Keratinocyte (primary cell): Measurements from ENCODE around the gene S1PR4.

Source experiments
- CTCF ChIP-seq, 3 experiments: IDR thresholded peaks in 1 of 3; conservative IDR thresholded peaks in 1 of 3; optimal IDR thresholded peaks in 1 of 3; 2 replicates in 2 of 3; 3 replicates in 1 of 3; pipeline versions ENCODE3 to v1.5.1; 2011; ENCODE audit warnings: low read length in 3 of 3, mild to moderate bottlenecking in 3 of 3, moderate library complexity in 2 of 3, control low read depth in 1 of 3, inconsistent platforms in 1 of 3; ENCODE audit not compliant: insufficient read depth in 2 of 3; ENCODE audit errors: extremely low read depth in 1 of 3
- EZH2 ChIP-seq: IDR thresholded peaks from one replicate; pipeline ENCODE4 v1.6.1; 2012; ENCODE audit warnings: inconsistent platforms, mild to moderate bottlenecking, low read length, moderate library complexity

GRCh38 chr19:3190921-3191805 lies 12.6 kb downstream of the S1PR4 start:
- TF ChIP-seq CTCF (optimal IDR thresholded peaks at IDR 0.05 in 1 of 3, IDR thresholded peaks at IDR 0.05 in 1 of 3, conservative IDR thresholded peaks at IDR 0.05 in 1 of 3; ENCODE audit: extremely low read depth in 1 of 3, insufficient read depth in 2 of 3, low read length in 3 of 3) (no peak), EZH2 (no peak)
